ENCODE data around the gene NTSR1.

Gene NTSR1

GRCh38 chr20:62740286-62741141 is 31.9 kb downstream of the NTSR1 start:
- DNase-seq (ENCODE audit: low spot score) = no peak

- DNase-seq (ENCODE audit: low spot score) = no peak
Measured at GRCh38 chr20:62741191-62741691, 32.6 kb downstream of the NTSR1 start.

GRCh38 chr20:62741701-62742491 is 33.3 kb downstream of the NTSR1 start:
- DNase-seq (ENCODE audit: low spot score) = no peak

DNA sequence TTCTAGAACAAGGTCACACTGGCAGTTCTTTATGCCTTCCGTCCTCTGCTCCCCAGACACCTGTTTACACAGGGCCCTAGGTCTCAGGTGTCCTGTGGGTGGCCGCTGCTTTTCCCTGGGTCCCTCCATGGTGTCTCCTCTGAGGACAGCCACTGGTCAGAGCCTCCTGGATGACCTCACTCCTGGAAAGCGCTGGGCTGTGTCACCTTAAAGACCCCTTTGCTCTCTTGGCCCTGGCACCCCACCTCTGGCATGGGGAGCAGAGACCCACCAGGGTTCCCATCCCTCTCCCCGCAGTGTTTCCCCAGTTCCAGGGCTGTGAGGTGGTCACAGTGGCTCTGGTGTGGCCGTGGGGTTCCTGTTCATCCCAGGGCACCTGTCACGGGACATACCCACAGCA is 33.9 kb downstream of the NTSR1 start:
- no peak for DNase-seq (ENCODE audit: low spot score)

- DNase-seq (ENCODE audit: low spot score) = no peak
Measured at GRCh38 chr20:62742979-62743776, 34.5 kb downstream of the NTSR1 start.

- no peak for DNase-seq (ENCODE audit: low spot score)
Measured at GRCh38 chr20:62743777-62744317, 35.2 kb downstream of the NTSR1 start.

DNA sequence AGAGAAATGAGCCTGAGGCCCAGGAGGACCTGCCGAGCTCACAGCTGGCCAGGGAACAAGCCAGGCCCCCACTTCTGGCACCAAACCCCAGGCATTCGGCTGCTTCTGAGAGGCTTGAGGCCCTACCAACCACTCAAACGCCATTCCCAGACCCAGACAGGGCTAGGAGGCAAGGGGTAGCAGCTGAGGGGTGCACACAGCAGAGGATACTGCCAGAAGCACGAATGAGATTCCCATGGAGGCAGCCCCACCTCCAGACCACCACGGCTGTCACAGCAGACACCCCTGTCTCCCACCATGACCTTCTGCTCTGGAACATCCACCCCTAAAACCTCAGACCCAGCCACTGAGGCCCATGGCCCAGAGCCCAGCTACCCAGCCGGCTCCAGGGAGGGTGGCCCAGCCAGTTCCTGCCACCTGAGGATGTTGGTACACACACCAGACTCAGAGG is 36.1 kb downstream of the NTSR1 start:
- no peak for DNase-seq (ENCODE audit: low spot score)

GRCh38 chr20:62745279-62745951 is 36.8 kb downstream of the NTSR1 start:
- no peak for DNase-seq (ENCODE audit: low spot score)

GRCh38 chr20:62745952-62746288 is 37.3 kb downstream of the NTSR1 start:
- no peak for DNase-seq (ENCODE audit: low spot score)

DNA sequence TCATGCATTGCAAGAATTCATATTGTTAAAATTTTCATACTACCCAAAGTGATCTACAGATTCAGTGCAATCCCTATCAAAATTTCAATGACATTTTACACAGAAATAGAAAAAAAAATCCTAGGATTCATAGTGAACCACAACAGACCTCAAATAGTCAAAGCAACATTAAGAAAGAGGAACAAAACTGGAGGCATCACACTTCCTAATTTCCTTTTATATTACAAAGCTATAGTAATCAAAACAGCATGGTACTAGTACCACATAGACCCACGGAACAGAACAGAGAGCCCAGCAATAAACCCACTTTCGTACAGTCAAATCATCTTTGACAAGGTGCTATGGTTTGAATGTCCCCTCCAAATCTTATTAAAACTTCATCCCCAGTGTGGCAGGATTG is 39.7 kb downstream of the NTSR1 start:
- DNase-seq (ENCODE audit: low spot score) = no peak

DNA sequence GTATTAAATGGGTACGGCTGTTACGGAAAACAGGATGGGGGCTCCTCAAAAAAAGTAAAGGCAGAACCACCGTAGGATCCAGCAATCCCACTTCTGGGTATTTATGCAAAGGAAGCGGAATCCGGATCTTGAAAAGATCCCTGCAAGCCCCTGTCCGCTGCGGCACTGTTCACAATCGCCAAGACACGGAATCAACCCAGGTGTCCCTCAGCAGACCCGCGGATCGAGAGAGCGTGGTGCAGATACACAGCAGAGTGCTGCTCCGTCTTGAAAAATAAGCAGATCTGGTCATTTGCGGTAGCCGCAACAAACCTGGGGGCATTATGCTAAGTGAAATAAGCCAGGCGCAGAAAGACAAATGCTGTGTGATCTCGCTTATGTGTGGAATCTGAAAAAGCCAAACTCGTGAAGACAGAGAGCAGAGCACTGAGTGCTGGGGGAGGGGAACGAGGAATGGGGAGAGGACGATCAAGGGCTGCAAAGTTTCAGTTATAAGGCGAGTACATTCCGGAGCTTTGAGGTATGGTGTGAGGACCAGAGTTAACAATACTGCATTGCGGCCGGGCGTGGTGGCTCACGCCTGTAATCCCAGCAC is 41.3 kb downstream of the NTSR1 start:
- no peak for DNase-seq (ENCODE audit: low spot score)

- no peak for DNase-seq (ENCODE audit: low spot score)
Measured at GRCh38 chr20:62751551-62752150, 43.0 kb downstream of the NTSR1 start.

DNA sequence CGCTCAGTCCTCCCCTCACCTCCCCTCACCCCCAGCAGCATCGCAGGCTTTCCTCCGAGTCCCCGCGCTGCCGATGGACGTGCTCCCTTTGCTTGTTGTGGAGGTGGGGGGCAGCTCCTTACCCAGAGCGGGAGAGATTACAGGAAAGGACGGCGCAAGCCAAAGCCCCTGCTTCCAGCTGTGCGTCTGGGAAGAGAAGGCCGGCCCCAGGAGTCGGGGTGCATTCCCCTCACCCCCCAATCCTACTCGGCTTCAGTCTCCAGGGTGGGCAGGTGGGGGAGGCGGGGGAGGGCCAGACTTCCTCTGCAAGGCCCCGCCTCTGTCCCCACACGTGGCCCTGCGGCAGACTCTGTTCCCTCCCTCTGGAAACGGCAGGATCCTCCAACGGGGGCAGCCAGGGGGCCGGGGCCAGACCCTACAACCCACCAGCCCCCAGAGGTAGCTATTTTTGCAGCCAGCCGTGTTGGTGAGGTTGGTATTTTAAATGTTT is 43.6 kb downstream of the NTSR1 start:
- no peak for DNase-seq (ENCODE audit: low spot score)

- DNase-seq (ENCODE audit: low spot score) = no peak
Measured at GRCh38 chr20:62752671-62753501, 44.2 kb downstream of the NTSR1 start.

- no peak for DNase-seq (ENCODE audit: low spot score)
Measured at GRCh38 chr20:62753626-62754025, 45.0 kb downstream of the NTSR1 start.

GRCh38 chr20:62754122-62754990 is 45.7 kb downstream of the NTSR1 start:
- no peak for DNase-seq (ENCODE audit: low spot score)

- DNase-seq (ENCODE audit: low spot score) = no peak
Measured at GRCh38 chr20:62754991-62755356, 46.3 kb downstream of the NTSR1 start.
